Measurements from ENCODE around the gene CFAP20DC.
"Not testable (repeated sequence)": the region's sequence is repeated elsewhere in the genome, so short reads cannot be mapped to it uniquely, and the experiment has no call there.

Gene CFAP20DC

DNA sequence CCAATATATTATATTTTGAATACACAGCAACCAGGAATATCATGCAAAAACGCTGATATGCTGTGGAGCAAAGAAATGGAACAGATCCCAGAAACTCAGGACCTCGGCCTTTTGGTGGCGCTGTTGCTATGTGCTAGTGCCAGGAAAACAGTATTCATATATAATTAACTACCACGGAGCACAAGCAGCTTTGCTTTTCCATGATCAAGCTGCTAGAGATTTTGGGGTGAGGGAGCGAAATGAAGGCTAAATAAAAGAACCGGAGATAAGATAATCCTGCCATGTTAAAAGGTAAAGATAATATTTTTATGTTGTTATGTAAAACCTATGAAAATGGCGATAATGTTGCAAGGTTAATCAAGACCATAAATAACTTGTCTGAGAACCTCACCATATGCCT is 225.5 kb downstream of the CFAP20DC start:
- in situ Hi-C loops (cut with HindIII; ENCODE audit: low sequenced_read_pairs), result no loop called here

DNA sequence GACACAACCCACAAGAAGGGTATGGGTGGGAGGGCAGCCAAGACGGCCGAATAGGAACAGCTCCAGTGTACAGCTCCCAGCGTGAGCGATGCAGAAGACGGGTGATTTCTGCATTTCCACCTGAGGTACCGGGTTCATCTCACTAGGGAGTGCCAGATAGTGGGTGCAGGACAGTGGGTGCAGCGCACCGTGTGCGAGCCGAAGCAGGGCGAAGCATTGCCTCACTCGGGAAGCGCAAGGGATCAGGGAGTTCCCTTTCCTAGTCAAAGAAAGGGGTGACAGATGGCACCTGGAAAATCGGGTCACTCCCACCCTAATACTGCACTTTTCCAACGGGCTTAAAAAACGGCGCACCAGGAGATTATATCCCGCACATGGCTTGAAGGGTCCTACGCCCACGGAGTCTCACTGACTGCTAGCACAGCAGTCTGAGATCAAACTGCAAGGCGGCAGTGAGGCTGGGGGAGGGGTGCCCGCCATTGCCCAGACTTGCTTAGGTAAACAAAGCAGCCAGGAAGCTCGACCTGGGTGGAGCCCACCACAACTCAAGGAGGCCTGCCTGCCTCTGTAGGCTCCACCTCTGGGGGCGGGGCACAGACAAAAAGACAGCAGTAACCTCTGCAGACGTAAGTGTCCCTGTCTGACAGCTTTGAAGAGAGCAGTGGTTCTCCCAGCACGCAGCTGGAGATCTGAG is 243.1 kb downstream of the CFAP20DC start:
- in situ Hi-C loops (cut with HindIII; ENCODE audit: low sequenced_read_pairs), result not testable (repeated sequence)

DNA sequence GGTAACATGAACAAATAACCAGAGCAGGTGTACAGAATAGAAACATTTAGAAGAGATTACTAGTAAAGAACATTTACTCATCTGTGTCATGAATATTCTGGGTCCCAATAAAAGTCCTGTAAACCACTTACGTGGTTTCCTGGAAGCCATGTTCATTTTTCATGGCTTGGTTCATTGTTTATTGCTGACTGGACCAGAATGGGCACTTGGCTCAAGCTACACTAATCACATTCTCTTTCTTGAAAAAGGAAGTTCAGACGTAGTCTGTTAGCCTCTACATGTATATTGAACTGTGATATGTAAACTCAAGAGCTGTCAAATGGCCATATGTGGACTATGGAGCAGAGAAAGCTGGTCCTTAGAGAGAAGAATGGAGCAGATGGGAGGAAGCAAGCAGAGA is 244.9 kb downstream of the CFAP20DC start:
- in situ Hi-C loops (cut with HindIII; ENCODE audit: low sequenced_read_pairs), result no loop called here

DNA sequence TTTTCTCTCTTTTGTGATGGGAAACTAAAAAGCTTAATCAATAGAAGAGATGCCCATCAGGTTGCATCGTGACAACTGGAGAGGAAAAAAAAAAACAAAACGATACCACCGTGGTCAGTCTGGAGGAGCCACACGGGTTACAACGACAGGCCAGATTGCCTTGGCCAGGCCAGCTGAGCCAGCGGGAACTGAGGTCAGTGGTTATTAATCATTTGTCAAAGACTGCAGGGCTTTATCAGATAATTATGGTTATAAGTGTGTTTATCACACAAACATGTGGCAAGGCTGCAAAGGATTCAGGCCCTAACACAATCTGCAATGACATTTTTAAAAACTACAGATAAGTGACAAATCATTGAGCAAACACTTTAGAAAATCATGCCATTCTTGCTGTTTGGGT is 248.3 kb downstream of the CFAP20DC start:
- in situ Hi-C loops (cut with HindIII; ENCODE audit: low sequenced_read_pairs), result no loop called here

DNA sequence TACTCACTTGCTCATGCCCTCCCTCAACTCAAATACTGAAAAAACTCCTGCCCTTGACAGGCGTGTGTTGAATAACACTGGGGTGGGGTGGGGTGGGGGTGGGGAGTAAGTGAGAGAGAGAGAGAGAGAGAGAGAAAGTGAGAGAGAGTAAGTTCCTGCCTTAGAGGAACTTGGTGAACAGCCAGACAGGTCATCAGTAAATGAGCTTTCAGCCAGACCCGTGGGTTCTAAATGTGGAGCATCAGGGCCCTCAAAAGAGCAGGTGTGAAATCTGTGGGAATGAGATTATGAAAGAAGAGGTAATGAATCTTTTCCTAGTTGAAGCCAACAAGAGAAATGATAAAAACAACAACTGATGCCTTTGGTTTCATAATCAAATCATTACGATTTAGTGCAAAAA is 248.9 kb downstream of the CFAP20DC start:
- in situ Hi-C loops (cut with HindIII; ENCODE audit: low sequenced_read_pairs), result no loop called here

DNA sequence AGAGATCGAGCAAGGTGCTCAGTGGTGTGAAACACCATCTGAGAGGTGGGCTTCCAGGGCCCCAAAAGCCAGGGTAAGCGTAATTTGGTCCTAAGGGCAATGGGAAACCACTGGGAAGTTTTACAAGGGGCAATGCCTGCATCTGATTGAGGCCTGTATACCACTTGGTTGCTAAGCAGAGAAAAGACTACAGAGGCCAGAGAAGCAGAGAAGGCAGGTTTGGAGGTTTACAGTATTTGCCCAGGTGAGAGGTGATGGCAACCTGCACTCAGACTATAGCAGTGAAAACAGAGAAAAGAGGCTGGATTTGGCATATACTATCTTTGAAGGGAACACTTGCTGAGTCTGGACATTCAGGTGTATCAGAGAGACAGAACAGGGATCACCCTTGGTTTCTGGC is 249.8 kb downstream of the CFAP20DC start:
- in situ Hi-C loops (cut with HindIII; ENCODE audit: low sequenced_read_pairs), result no loop called here

DNA sequence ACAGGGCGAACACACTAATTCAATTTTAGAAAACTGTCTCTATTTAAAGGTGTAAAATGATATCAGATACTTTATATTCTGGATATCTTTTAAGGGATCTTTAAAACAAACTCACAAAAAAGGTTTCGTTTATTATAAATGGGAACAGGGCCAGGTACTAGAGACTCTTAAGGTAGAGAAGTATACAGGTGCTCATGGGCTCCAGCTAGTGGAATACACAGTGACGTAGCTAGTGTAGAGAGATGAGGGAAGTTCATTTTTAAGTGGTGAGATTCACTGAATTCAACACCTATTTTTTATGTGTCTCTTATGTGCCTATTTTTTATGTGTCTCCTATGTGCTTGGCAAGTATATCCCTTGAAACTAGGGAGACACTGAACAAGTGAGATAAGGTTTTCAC is 250.6 kb downstream of the CFAP20DC start:
- in situ Hi-C loops (cut with HindIII; ENCODE audit: low sequenced_read_pairs), result no loop called here

DNA sequence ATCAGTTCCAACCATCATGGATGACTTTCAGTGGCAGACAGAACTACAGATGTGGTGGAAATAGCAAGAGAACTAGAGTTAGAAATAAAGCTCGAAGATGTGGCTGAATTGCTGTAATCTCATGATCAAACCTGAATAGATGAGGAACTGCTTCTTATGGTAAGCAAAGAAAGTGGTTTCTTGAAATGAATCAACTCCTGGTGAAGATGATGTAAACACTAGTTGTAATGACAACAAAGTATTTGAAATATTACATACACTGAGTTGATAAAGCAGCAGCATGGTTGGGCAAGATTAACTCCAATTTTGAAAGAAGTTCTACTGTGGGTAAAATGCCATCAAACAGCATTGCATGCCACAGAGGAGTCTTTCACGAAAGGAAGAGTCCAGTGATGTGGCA is 251.5 kb downstream of the CFAP20DC start:
- in situ Hi-C loops (cut with HindIII; ENCODE audit: low sequenced_read_pairs), result no loop called here

DNA sequence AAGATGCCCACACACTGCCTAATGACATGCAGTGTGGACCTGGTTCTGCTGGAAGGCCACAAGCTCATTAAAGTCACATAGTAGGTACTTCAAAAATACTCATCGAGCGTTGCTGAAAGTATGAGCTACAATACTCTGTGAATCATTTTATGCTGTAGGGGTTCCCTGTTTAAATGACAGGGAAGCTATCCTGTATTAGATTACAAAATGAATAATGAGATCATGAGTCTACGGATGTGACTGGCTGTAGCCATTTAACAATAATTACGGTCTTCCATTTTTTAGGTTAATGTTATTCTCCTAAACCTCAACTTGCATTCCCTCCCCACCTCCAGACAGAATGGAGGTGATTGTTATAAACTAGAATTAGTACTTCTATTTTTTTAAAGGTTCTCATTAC is 255.1 kb downstream of the CFAP20DC start:
- in situ Hi-C loops (cut with HindIII; ENCODE audit: low sequenced_read_pairs), result no loop called here

DNA sequence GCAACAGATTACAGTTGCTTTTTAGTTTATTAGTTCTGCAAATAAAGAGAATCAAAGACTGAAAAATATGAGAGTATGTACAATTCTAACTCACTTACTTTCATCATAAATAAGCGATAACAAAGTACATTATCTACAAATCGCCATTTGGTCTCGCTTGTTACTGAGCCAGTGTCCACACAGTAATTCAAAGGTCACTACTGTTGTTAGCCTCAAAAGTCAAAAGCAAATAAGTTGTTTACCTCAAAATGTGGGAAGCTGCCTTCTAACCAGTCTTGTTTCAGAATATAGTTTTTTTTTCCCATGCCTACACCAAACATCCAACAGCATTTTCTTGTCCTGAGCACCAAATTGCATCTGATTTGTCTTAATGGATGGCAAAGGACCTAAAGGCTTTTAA is 255.9 kb downstream of the CFAP20DC start:
- in situ Hi-C loops (cut with HindIII; ENCODE audit: low sequenced_read_pairs), result no loop called here

DNA sequence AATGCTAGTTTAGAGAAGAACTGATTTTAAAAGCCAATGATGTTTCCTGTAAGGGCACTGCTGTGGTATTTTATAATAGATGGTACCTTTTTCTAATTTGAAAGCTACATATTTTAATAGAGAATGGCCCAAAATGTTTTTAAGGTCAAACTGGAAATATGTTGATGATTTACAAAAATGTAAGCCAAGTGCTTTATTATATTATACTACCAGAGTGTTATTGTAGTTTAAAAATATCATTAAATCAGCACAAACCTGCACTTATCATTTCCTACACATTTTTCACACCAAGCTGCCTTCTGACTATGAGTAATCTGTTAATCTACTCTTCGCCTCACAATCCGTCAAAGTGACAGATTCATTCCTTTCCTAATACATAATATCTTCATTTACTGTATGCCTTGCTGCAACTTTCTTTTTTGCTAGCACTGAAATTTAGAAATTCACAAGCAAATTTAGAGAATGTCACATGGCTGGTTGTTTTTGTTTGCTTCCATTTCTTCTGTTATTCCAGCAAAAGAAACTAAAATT is 256.8 kb downstream of the CFAP20DC start:
- in situ Hi-C loops (cut with HindIII; ENCODE audit: low sequenced_read_pairs), result no loop called here

DNA sequence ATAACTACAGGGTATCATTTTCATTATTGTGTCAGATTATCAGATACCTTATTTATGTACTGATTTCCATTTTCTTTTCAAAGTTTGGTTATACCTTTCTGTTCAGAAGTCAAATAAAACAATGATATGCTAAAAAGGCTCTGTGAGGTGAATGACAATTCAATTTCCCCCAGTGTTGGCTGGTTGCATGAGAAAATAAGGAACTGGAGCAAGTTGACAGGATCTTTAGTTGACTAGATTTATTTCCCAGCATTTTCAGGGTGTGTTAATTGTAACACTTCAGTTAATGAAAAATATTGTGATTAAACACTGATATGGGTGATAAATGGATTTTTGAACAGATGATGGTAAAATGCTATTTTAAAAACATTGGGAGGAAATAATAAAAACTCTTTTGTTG is 260.4 kb downstream of the CFAP20DC start:
- in situ Hi-C loops (cut with HindIII; ENCODE audit: low sequenced_read_pairs), result no loop called here

DNA sequence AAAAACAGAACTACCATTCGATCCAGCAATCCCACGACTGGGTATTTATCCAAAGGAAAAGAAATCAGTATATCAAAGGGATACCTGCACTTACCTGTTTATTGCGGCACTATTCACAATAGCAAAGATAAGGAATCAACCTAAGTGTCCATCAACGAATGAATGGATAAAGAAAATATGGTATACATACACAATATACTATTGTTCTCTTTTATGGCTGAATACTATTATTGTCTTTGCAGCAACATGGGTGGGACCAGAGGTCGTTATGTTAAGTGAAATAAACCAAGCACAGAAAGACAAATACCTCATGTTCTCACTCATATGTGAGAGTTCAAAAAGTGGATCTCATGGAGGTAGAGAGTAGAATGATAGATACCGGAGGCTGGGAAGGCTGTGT is 264.9 kb downstream of the CFAP20DC start:
- in situ Hi-C loops (cut with HindIII; ENCODE audit: low sequenced_read_pairs), result no loop called here

DNA sequence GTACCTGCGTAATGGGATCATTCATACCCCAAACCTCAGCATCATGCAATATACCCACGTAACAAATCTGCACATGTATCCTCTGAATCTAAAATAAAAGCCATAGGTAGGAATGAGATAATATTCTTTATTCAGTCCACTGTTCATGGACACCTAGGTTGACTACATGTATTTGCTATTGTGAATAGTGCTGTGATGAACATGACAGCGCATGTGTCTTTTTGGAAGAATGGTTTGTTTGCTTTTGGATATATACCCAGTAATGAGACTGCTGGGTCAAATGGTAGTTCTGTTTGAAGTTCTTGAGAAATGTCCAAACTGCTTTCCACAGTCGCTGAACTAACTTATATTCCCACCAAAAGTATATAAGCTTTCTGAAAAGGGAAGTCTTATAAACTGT is 265.4 kb downstream of the CFAP20DC start:
- in situ Hi-C loops (cut with HindIII; ENCODE audit: low sequenced_read_pairs), result no loop called here

DNA sequence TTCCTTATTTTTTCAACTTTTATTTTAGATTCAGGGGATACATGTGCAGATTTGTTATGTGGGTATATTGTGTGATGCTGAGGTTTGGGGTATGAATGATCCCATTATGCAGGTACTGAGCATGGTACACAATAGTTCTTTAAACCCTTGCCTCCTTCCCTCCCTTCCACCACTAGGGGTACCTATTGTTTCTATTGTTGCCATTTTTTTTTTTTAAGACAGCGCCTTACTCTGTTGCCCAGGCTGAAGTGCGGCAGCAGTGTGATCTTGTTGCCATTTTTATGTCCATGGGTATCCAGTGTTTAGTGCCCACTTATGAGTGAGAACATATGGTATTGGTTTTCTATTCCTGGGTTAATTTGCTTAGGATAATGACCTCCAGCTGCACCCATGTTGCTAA is 266.0 kb downstream of the CFAP20DC start:
- in situ Hi-C loops (cut with HindIII; ENCODE audit: low sequenced_read_pairs), result no loop called here

DNA sequence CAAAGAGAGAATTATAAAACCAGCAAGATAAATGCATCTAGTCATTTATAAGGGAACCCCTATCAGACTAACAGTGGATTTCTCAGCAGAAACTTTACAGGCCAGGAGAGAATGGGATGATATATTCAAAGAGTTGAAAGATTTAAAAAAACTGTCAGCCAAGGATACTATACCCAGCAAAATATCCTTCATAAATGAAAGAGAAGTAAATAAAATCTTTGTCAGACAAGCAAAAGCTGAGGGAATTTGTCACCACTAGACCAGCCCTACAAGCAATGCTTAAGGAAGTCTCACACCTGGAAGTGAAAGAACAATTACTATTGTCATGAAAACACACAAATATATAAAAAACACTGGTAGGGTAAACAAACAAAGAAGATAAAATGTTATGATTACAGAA is 269.9 kb downstream of the CFAP20DC start:
- in situ Hi-C loops (cut with HindIII; ENCODE audit: low sequenced_read_pairs), result no loop called here

DNA sequence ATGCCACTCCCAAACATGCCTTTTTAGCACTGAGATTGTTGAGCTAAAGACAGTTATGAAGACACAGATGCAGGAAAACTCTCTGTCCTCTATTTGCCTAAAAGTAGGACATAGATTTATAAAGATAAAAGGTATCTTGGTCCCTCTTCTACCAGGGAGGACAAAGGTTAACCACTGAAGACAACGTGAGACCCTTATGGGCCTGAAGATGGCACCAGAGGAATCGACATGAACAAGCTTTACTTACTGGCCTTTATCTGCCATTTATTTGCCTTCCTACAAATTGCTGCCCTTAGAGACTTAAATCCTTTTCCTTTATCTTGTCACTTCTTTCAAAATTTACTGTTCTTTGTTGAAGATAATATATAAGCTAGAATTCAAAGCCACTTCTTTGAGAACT is 273.6 kb downstream of the CFAP20DC start:
- in situ Hi-C loops (cut with HindIII; ENCODE audit: low sequenced_read_pairs), result no loop called here

DNA sequence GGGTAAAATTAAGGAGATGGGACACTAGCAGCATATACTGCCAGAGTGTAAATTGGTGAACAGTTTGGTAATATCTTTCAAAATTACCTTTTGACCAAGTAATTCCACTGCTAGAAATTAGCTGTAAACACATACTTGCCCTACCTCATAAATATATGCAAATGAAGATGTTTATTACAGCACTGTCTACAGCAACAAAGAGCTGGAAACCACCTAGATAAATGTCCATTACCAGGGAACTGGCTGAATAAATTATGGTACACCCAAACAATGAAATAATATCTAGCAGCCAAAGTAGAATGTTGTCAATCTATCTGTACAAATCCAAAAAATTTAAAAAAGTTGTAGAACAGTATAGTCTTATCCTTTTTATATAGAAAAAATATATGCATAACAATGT is 277.4 kb downstream of the CFAP20DC start:
- in situ Hi-C loops (cut with HindIII; ENCODE audit: low sequenced_read_pairs), result no loop called here

DNA sequence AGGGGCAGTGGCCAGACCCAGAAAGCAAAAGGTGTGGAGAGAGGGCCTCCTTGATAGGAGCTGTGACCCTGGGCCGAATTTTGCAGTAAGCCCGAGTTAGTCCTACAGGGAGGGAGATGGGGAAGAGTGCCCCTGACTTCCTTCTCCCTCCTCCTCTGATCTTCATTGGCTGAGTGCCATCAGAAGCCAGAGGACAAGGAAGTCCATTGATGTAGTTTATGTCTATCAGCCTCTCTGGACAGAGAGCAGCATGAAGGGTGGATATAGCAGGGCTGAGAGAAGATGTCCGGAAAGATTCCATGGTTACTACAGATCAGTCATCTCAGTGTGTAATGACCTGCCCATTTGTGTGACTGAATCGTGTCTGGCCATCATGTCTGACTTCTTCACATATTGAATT is 280.8 kb downstream of the CFAP20DC start:
- in situ Hi-C loops (cut with HindIII; ENCODE audit: low sequenced_read_pairs), result no loop called here

DNA sequence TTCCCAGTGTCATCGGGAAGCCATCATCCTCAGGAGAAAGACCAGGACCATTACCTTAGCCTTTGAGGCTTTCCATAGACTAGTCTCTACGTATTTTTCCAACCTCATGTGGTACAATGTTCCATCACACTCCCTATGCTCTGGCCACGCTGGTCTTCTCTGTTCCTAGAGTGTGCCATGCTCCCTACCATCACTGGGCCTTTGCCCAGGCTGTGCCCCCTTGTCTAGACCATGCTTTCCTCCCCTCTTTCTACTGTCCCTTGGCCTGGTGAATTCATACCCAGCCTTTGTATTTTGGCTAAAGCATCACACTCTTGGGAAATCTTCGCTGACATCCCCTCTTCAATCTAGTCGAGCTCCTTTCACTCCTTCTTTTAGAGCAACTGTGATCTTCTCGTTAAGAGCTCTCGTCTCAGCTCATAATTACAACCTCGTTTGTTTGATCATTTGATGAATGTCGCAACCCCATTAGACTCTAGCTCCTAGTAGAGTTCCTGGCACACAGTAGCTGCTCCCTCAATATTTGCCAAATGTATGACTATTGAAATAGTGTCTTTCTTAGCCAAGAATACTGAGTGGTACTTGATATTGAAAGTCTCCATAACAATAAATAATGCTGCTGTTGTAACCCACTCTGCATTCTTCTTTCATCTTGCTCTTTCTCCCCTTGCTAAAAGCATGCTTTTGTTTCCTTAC is 283.1 kb downstream of the CFAP20DC start:
- in situ Hi-C loops (cut with HindIII; ENCODE audit: low sequenced_read_pairs), result no loop called here

DNA sequence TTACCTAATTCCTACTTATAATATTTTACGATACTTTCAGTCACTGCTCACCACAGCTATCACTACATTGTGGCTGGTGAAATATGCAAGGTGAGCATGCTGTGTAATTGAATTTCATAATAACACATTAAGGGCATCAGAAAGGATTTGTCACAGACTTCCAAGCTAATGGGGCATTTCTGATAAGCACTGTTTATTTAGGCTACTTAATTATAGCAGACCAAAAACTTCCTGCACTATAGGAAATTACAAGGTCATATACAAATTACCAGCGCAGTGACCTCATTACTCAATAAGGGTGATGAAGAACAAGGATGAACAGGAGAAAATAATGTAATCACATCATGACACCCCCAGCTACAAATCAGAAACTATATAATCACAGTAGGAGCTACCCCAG is 294.7 kb downstream of the CFAP20DC start:
- in situ Hi-C loops (cut with HindIII; ENCODE audit: low sequenced_read_pairs), result no loop called here

DNA sequence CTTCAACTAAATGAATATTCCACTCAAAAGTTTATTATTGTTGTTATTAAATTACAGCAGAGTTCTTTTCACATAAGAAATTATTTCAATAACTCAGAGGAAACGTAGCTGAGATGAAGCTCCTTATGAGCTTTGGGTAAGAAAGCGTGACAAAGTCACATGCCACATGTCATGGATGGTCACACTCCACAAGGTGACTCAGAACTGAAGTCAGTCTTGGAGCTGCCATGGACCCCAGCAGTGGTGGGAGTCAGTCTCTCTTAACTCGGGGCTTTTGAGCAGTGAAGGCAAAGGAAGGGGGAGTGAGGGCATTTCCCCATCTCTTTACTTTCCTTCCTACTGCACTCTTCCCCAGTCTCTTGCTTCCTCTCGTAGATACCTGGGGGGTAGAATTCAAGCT is 295.8 kb downstream of the CFAP20DC start:
- in situ Hi-C loops (cut with HindIII; ENCODE audit: low sequenced_read_pairs), result no loop called here

Measured in DLD1 (cell line).